DMS153 treated with DMSO at 0.1 percent for 48 hours (cell line): ENCODE data around the gene SYT15.
"Not testable (repeated sequence)": the region's sequence is repeated elsewhere in the genome, so short reads cannot be mapped to it uniquely, and the experiment has no call there.

ENCODE experiments used
- DNase-seq: peaks from one replicate; lab custom pipeline; 2025; ENCODE audit not compliant: unreplicated experiment; lab: John Stamatoyannopoulos, UW

Gene SYT15

GRCh38 chr10:46578474-46579178, at the start of gene SYT15:
Gene SYT15, plus strand, starts transcription at chr10:46579128. Its CDS starts 41 bp downstream, at chr10:46579169.
- not testable (repeated sequence) for DNase-seq

- not testable (repeated sequence) for DNase-seq
These were observed 49.2 kb upstream of the SYT15 start for GRCh38 chr10:46529742-46530141.

- no peak for DNase-seq
These were observed 48.4 kb upstream of the SYT15 start for GRCh38 chr10:46530249-46531186.

- DNase-seq: not testable (repeated sequence)
These were observed 46.7 kb upstream of the SYT15 start for GRCh38 chr10:46532256-46532655.

GRCh38 chr10:46534828-46535524, 44.0 kb upstream of the SYT15 start:
- DNase-seq: no peak

GRCh38 chr10:46536171-46536570, 42.8 kb upstream of the SYT15 start:
- DNase-seq: no peak

GRCh38 chr10:46536781-46537180, 42.1 kb upstream of the SYT15 start:
- DNase-seq: no peak

DNA sequence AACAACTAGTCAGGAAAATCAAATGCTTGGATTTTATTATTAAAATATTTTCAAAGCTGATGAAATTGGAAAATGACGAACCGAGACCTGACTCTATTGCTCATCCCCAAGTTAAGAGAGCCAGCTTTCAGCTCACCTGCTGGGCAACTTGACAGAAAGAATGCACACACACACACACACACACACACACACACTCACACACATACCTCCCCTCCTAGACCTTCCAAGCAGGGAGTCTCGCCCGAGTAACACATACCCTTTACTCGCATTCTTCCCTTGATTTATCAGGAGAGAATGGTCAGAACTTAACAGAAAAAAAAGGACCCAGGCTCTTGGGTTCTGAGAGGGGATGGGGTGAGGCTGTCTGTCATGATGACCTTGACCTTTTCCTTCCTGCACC, 41.6 kb upstream of the SYT15 start:
- no peak for DNase-seq

DNA sequence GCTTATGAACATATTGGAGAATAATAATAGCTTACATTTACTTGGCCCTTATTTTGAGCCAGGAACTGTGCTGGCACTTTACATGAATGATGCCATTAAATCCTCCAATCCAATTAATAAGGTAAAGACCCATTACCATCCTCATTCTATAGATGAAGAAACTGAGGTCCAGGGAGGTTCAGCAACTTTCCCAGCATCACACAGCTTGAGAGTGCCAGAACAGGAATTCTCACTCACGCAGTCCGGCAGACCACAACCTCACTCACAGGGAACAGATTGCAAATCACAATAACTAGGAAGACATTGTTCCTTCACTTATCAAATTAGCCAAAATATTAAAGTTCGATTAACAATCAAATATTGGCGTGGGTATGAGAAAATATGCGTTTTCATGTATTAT, 40.8 kb upstream of the SYT15 start:
- DNase-seq: no peak

DNA sequence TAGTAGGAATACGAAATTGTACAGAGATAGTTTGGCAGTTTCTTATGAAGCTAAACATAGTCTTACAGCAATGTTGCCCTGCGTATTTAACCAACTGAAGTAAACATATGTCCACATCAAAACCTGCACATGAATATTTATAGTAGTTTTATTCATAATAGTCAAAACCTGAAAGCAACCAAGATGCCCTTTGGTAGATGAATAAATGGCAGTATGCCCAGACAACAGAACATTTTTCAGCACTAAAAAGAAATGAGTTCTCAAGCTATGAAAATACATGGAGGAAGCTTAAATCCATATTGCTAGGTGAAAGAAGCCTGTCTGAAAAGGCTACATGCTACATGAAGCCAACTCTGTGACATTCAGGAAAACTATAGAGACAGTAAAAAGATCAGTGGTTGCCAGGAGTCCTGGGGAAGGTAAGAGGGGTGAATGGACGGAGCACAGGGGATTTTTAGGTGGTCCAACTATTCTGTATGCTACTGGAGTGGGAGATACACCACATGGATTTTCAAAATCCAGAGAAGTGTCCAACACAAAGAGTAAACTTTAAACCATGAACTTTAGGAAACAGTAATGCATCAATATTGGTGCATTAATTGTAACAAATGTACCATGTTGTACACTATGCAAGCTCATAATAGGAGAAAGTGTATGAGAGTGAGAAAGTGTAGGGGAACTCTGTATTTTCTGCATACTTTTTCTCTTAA, 40.1 kb upstream of the SYT15 start:
- DNase-seq: no peak

DNA sequence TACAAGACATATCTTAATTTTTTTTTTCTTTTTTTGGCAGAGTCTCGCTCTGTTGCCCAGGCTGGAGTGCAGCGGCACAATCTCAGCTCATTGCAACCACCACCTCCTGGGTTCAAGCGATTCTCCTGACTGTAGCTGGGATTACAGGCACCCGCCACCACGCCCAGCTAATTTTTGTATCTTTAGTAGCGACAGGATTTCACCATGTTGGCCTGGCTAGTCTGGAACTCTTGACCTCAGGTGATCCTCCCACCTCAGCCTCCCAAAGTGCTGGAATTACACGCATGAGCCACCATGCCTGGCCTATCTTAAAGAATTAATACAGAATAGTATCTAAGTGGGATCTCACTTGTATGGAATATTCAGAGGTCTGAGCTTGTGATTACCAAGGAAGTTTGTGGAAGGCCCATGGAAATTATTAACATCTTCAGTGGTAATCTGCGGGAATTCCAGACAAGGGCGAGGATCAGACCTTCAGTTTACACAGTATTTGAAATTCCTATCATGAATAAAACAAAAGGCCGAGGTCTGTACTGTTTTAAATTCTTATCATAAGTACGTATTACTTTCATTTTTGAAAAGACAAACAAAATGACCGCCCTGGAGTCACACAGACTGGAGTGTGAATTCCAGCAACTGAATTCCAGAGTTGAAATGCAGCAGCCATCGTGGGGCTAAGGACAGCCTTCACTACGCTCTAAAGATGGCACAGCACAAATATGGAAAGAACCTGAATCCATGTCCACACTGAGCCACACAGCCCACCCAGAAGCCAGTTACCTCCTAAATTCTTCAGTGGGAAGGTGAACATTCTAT, 39.1 kb upstream of the SYT15 start:
- DNase-seq: no peak

- no peak for DNase-seq
These were observed 38.4 kb upstream of the SYT15 start for GRCh38 chr10:46540412-46541016.

DNA sequence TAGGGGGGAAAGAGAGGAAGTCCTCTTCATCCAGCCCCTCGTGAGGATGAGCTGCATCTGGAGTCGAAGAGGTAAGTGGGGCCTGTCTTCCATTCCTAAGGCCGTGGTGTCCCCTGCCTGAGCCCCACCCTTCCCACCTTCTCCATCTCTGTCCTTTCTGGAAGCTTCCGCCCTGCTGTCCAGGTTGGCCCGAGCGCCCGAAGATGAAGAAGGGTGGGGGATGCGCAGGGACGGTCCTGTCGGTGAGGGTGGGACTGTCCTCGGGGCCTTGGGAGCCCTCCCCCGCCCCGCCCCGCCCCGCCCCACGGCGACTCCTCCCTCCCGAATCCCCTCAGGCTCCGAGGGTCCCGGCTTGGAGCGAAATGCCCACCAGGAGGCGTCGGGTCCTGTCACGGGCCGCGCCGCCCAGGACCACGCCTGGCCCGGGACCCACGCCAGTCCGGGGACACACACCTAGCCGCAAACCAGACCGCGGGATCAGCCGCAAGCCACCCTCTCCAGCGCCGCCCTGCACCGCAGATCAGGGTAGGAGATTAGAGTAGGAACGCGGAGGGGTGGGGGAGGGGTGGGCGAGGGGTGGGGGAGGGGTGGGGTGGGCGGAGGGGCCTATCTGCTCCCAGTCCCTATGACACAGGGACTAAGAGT, 37.8 kb upstream of the SYT15 start:
- no peak for DNase-seq

DNA sequence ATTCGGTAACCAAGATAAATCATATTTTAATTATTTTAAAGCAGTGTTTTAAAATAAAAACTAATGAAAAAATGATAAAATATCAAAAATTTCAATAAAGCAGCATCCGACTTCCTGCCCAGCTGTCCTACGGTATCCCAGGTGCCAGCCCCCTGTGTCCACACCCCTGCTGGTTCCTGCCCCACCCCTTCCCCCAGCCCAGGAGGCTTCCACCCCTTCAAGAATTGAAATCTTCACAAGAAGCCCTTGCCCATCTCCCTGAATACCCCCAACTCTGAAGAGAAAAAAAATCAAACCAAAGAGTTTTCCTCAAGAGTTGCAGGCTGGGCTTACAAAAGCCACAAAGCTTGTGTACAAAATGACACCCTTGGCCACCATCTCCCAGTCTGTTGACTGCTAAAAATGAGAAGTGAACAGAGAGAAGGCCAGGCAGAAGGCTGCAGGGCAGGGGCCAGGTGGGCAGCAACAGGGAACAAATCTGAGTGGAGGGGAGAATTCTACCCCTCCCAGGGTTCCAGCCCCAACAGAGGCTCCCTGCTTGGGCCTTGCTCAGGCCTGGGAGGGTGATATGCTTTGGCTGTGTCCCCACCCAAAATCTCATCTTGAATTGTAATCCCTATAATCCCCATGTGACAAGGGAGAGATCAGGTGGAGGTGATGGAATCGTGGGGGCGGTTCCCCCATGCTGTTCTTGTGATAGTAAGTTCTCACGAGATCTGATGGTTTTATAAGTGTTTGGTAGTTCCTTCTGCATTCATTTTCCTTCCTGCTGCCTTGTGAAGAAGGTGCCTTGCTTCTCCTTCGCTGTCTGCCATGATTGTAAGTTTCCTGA, 37.0 kb upstream of the SYT15 start:
- DNase-seq: no peak

- DNase-seq: no peak
These were observed 36.1 kb upstream of the SYT15 start for GRCh38 chr10:46542567-46543465.

DNA sequence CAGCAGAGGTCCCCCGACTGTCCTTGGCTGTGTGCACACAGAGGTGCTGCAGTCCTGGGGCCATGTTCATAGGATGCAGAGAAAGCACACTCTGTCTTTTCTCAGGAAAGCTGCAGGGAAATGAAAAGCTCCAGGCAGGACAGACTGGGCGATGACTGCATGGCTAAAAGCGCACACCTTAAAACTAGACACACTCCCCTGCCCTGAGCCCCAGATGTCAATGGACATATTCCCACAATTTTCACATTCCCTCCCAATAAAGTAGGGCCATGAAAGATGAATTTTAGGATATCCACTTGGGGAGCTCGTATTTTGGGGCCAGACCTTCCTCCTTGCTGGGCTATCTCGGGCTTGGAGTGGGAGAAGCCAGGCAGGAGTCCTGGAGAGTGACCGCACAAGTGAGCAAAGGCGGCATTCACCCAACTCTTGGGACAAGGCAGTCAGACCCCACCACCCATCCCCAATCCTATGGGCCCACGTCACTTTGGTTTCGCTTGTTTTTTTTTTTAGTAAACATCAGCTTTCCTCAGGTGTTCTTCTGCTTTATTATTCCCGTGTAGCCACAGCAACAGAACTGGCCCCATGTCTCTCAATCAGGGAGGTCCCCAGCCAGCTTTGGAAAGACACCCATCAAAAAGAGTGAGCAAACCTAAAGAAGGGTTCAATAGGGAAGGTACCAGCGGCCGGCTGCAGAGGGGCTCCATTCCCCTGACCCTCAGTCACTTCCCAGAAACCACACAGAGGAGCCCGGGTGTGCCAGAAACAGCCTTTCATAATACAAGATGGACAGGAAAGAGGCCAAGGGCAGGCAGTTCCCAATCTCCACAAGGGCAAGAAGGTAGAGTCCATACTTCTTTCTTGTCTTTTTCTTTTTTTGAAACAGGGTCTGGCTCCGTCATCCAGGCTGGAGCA, 35.2 kb upstream of the SYT15 start:
- no peak for DNase-seq
